Testis (tissue), 2 donors: ENCODE measurements around the gene IL13.

Source experiments
- POLR2A ChIP-seq: fragments of 450-650 bp; IDR thresholded peaks from one replicate; pipeline ENCODE4 v1.6.1; 2017; ENCODE audit warnings: antibody characterized with exemption, mild to moderate bottlenecking, moderate library complexity
- TF ChIP-seq, protein P1 (sequence below), 3 experiments: fragments of 450-650 bp in 2 of 3; fragments of 200-600 bp in 1 of 3; sonication (generic) in 1 of 3; IDR thresholded peaks; one replicate each; pipeline ENCODE4 v1.5.1; 2016 to 2019; ENCODE audit warnings: antibody characterized with exemption in 3 of 3, mild to moderate bottlenecking in 2 of 3, moderate library complexity in 1 of 3

DNA sequence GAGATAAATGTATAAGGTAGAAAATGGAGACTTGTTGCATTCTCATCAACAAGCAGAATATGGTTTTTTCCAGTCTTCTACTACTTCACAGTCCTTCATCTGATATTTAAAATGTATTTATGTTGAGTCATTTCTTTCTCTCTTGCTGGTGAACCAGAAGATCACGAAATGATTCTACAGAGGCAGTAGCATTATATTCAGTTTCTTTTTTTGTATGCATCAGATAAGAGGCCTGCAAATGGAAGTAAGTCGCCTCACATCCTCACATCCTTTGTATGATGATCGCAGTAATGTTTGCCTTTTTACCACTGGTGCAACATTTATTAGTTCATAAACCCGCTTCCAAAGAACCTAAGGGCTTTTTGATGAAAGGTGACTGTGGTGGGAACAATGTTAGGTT lies 22.1 kb upstream of the IL13 start:
- TF ChIP-seq, protein P1, sequence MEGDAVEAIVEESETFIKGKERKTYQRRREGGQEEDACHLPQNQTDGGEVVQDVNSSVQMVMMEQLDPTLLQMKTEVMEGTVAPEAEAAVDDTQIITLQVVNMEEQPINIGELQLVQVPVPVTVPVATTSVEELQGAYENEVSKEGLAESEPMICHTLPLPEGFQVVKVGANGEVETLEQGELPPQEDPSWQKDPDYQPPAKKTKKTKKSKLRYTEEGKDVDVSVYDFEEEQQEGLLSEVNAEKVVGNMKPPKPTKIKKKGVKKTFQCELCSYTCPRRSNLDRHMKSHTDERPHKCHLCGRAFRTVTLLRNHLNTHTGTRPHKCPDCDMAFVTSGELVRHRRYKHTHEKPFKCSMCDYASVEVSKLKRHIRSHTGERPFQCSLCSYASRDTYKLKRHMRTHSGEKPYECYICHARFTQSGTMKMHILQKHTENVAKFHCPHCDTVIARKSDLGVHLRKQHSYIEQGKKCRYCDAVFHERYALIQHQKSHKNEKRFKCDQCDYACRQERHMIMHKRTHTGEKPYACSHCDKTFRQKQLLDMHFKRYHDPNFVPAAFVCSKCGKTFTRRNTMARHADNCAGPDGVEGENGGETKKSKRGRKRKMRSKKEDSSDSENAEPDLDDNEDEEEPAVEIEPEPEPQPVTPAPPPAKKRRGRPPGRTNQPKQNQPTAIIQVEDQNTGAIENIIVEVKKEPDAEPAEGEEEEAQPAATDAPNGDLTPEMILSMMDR (IDR thresholded peaks at IDR 0.05), result no peak
- TF ChIP-seq POLR2A, result no peak
